Endothelial cell of hepatic sinusoid (primary cell): ENCODE results near the gene RAD51B.
"Not testable (repeated sequence)": the region's sequence is repeated elsewhere in the genome, so short reads cannot be mapped to it uniquely, and the experiment has no call there.

Source experiments
- in situ Hi-C: cut with HindIII; loops from 2 replicates; pipeline ENCODE4 v1.10.0; 2017; ENCODE audit warnings: low sequenced_read_pairs

RAD51B gene

GRCh38 chr14:68408680-68409079 lies 589.1 kb downstream of the RAD51B start:
- in situ Hi-C loops = no loop called here

- in situ Hi-C loops = no loop called here
These were observed 589.8 kb downstream of the RAD51B start for GRCh38 chr14:68409387-68409786.

- in situ Hi-C loops = no loop called here
These were observed 593.2 kb downstream of the RAD51B start for GRCh38 chr14:68412505-68413465.

- in situ Hi-C loops = no loop called here
These were observed 593.9 kb downstream of the RAD51B start for GRCh38 chr14:68413509-68413908.

- in situ Hi-C loops = no loop called here
These were observed 594.5 kb downstream of the RAD51B start for GRCh38 chr14:68414121-68414520.

GRCh38 chr14:68416171-68416570 lies 596.6 kb downstream of the RAD51B start:
- in situ Hi-C loops = no loop called here

- in situ Hi-C loops = no loop called here
These were observed 597.6 kb downstream of the RAD51B start for GRCh38 chr14:68417009-68417650.

GRCh38 chr14:68418174-68419118 lies 598.9 kb downstream of the RAD51B start:
- in situ Hi-C loops = no loop called here

- in situ Hi-C loops = no loop called here
These were observed 600.8 kb downstream of the RAD51B start for GRCh38 chr14:68420350-68420749.

GRCh38 chr14:68421116-68421515 lies 601.5 kb downstream of the RAD51B start:
- in situ Hi-C loops = no loop called here

GRCh38 chr14:68423686-68424085 lies 604.1 kb downstream of the RAD51B start:
- in situ Hi-C loops = no loop called here

GRCh38 chr14:68424443-68425172 lies 605.0 kb downstream of the RAD51B start:
- in situ Hi-C loops = no loop called here

GRCh38 chr14:68426661-68427549 lies 607.3 kb downstream of the RAD51B start:
- in situ Hi-C loops = no loop called here

GRCh38 chr14:68427550-68427890 lies 607.9 kb downstream of the RAD51B start:
- in situ Hi-C loops = no loop called here

GRCh38 chr14:68428900-68429299 lies 609.3 kb downstream of the RAD51B start:
- in situ Hi-C loops = not testable (repeated sequence)

GRCh38 chr14:68434173-68434572 lies 614.6 kb downstream of the RAD51B start:
- in situ Hi-C loops = not testable (repeated sequence)

- in situ Hi-C loops = not testable (repeated sequence)
These were observed 616.1 kb downstream of the RAD51B start for GRCh38 chr14:68435631-68436030.

- in situ Hi-C loops = no loop called here
These were observed 620.1 kb downstream of the RAD51B start for GRCh38 chr14:68439676-68440075.

- in situ Hi-C loops = no loop called here
These were observed 621.2 kb downstream of the RAD51B start for GRCh38 chr14:68440820-68441219.
